ENCODE results near the gene RBBP5. TPM values are rescaled to one million over a fixed set of nuclear protein-coding genes. Genes with fewer than 3 reads are reported as not detected.

The RBBP5 gene
- polyA plus RNA-seq, 3 donors: 4.9 to 10.2 (median 8.1) TPM

DNA sequence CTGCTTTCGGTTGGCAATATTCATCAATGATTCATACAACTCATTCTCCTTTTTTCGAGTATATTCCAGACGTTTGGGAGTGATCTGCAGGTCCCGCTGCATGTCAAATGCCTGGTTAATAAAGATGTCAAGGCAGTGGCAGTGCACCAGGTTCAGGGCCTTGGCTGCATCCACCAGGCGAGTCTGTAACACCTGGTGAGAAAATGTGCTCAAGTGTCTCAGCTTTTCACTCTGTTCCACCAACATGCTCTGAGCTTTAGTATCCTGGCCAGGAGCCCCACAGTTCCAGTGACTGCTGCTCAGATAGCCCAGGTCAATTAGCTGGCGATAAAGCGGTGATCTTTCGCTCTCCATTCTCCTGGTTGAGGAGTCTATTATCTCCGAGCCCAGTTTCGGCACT is 47.5 kb upstream of the RBBP5 start:
- no peak for DNase-seq
- Histone ChIP-seq H3K36me3 (replicated peaks in 1 of 2; ENCODE audit: control insufficient read depth in 1 of 2, insufficient read depth in 2 of 2, low read length in 2 of 2) (peaks cover 47 to 92% of the 10 kb centered on the region in 2 donors), H3K9ac (ENCODE audit: insufficient read depth, low read length, poor library complexity, severe bottlenecking) (no peak overlapping the region), H3K4me1 (ENCODE audit: control insufficient read depth in 1 of 2, insufficient read depth in 2 of 2, low read length in 2 of 2) (no peaks in the 10 kb centered on the region), H3K79me2 (ENCODE audit: insufficient read depth, low read length) (peaks cover 10% of the 10 kb centered on the region), H3K9me3 (replicated peaks in 1 of 2; ENCODE audit: control insufficient read depth in 1 of 2, insufficient read depth in 1 of 2, low read length in 2 of 2) (no peaks in the 10 kb centered on the region), H3K27ac (ENCODE audit: low read depth in 1 of 2, low read length in 2 of 2) (no peak overlapping the region), H3K4me2 (replicated peaks; ENCODE audit: extremely low read depth, low read length, poor library complexity, severe bottlenecking) (no peak overlapping the region), H3K4me3 (replicated peaks in 1 of 3; ENCODE audit: low read depth in 2 of 3, low read length in 3 of 3) (no peak overlapping the region), H2AFZ (ENCODE audit: insufficient read depth, low read depth, low read length, poor library complexity, severe bottlenecking) (no peak overlapping the region), H4K20me1 (ENCODE audit: insufficient read depth, low read length) (peaks cover 23% of the 10 kb centered on the region), H3K27me3 (ENCODE audit: control insufficient read depth in 2 of 2, insufficient read depth in 2 of 2, low read length in 2 of 2) (no peaks in the 10 kb centered on the region)
- H3K4me3 Mint-ChIP-seq: no peak overlapping the region
- H3K4me1 Mint-ChIP-seq: no peaks in the 10 kb centered on the region
- peaks cover 71 to 78% of the 10 kb centered on the region in 2 donors for H3K36me3 Mint-ChIP-seq
- intact Hi-C loops (cut with micrococcal nuclease): no loop called here
- peak overlapping the region in 1 of 7 donors; percentile 21 for H3K27ac Mint-ChIP-seq
- no peaks in the 10 kb centered on the region for H3K27me3 Mint-ChIP-seq (ENCODE audit: low read depth in 3 of 3)
- WGBS (ENCODE audit: insufficient coverage): 95% methylated on average over 4 of the region's 10 CpGs
- TF ChIP-seq, protein P1, sequence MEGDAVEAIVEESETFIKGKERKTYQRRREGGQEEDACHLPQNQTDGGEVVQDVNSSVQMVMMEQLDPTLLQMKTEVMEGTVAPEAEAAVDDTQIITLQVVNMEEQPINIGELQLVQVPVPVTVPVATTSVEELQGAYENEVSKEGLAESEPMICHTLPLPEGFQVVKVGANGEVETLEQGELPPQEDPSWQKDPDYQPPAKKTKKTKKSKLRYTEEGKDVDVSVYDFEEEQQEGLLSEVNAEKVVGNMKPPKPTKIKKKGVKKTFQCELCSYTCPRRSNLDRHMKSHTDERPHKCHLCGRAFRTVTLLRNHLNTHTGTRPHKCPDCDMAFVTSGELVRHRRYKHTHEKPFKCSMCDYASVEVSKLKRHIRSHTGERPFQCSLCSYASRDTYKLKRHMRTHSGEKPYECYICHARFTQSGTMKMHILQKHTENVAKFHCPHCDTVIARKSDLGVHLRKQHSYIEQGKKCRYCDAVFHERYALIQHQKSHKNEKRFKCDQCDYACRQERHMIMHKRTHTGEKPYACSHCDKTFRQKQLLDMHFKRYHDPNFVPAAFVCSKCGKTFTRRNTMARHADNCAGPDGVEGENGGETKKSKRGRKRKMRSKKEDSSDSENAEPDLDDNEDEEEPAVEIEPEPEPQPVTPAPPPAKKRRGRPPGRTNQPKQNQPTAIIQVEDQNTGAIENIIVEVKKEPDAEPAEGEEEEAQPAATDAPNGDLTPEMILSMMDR (IDR thresholded peaks at IDR 0.05): no peak
- no peaks in the 10 kb centered on the region for H3K9me3 Mint-ChIP-seq

DNA sequence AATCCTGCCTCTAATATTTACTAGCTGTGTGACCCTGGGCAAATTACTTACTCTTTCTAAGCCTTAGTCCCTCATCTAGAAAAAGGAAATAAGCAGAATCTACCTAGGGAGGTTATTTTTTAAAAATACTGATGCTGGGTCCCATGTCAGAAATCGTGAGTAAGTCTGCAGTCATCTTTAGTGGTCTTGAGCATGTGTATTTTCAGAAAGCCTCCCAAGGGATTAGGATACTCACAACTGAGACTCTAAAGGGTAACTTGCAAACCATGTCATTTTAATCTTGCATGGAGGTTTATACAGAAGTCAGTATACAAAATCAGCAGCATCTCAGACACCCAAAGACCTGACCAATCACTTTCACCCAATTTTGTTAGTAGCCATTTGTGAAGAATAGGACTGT is 46.5 kb upstream of the RBBP5 start:
- Histone ChIP-seq H3K79me2 (ENCODE audit: insufficient read depth, low read length) (peaks cover 10% of the 10 kb centered on the region), H3K27ac (ENCODE audit: low read depth in 1 of 2, low read length in 2 of 2) (no peak overlapping the region), H3K9ac (ENCODE audit: insufficient read depth, low read length, poor library complexity, severe bottlenecking) (no peak overlapping the region), H3K4me1 (ENCODE audit: control insufficient read depth in 1 of 2, insufficient read depth in 2 of 2, low read length in 2 of 2) (no peaks in the 10 kb centered on the region), H3K27me3 (ENCODE audit: control insufficient read depth in 2 of 2, insufficient read depth in 2 of 2, low read length in 2 of 2) (no peaks in the 10 kb centered on the region), H2AFZ (ENCODE audit: insufficient read depth, low read depth, low read length, poor library complexity, severe bottlenecking) (no peak overlapping the region), H3K4me2 (replicated peaks; ENCODE audit: extremely low read depth, low read length, poor library complexity, severe bottlenecking) (no peak overlapping the region), H3K4me3 (replicated peaks in 1 of 3; ENCODE audit: low read depth in 2 of 3, low read length in 3 of 3) (no peak overlapping the region), H3K9me3 (replicated peaks in 1 of 2; ENCODE audit: control insufficient read depth in 1 of 2, insufficient read depth in 1 of 2, low read length in 2 of 2) (no peaks in the 10 kb centered on the region), H3K36me3 (replicated peaks in 1 of 2; ENCODE audit: control insufficient read depth in 1 of 2, insufficient read depth in 2 of 2, low read length in 2 of 2) (peaks cover 56 to 97% of the 10 kb centered on the region in 2 donors), H4K20me1 (ENCODE audit: insufficient read depth, low read length) (peaks cover 23% of the 10 kb centered on the region)
- no CpG with 5 or more reads among the region's 1 CpG for WGBS (ENCODE audit: insufficient coverage)
- no peak overlapping the region for H3K27ac Mint-ChIP-seq
- no peaks in the 10 kb centered on the region for H3K9me3 Mint-ChIP-seq
- TF ChIP-seq, protein P1 (IDR thresholded peaks at IDR 0.05): no peak
- no peak overlapping the region for H3K4me3 Mint-ChIP-seq
- H3K36me3 Mint-ChIP-seq: peaks cover 79 to 88% of the 10 kb centered on the region in 2 donors
- no peaks in the 10 kb centered on the region for H3K4me1 Mint-ChIP-seq
- intact Hi-C loops (cut with micrococcal nuclease): no loop called here
- no peaks in the 10 kb centered on the region for H3K27me3 Mint-ChIP-seq (ENCODE audit: low read depth in 3 of 3)
- DNase-seq: no peak

Measured in CD14-positive monocyte (primary cell).